Activated CD8-positive, alpha-beta memory T cell treated with anti-CD3 and anti-CD28 coated beads, Interleukin-2, amount 10 ng/mL, durations not matched to agents 7 days and 5 days (primary cell): ENCODE data around the gene NEK9. TPM values are rescaled to one million over a fixed set of nuclear protein-coding genes. Genes with fewer than 3 reads are reported as not detected.
"Not testable (repeated sequence)": the region's sequence is repeated elsewhere in the genome, so short reads cannot be mapped to it uniquely, and the experiment has no call there.

ENCODE experiments used
- ATAC-seq: fragments of 150-1000 bp; cut with Tn5 transposase; one replicate; pipeline ENCODE4 v1.10.0; 2021; ENCODE audit warnings: moderate library complexity
- CTCF ChIA-PET: fragments of 350-600 bp; sonication (Branson Sonifier 250); formaldehyde crosslinking; loops from one replicate; lab custom pipeline; 2021; ENCODE audit warnings: antibody characterized with exemption; lab: Charles Lee
- DNase-seq: peaks from one replicate; pipeline ENCODE4 v3.0.0-alpha.2; 2020
- H3K27ac Mint-ChIP-seq: one replicate; pipeline ENCODE4 v1.8.0; 2021; ENCODE audit warnings: mild to moderate bottlenecking, mixed read lengths
- H3K27me3 Mint-ChIP-seq: one replicate; pipeline ENCODE4 v1.8.0; 2021; ENCODE audit warnings: mixed read lengths
- H3K36me3 Mint-ChIP-seq: one replicate; pipeline ENCODE4 v1.8.0; 2021; ENCODE audit warnings: mild to moderate bottlenecking, mixed read lengths
- H3K4me1 Mint-ChIP-seq: one replicate; pipeline ENCODE4 v1.8.0; 2021; ENCODE audit warnings: mixed read lengths
- H3K4me3 Mint-ChIP-seq: one replicate; pipeline ENCODE4 v1.8.0; 2021; ENCODE audit warnings: mild to moderate bottlenecking, moderate library complexity, mixed read lengths
- H3K9me3 Mint-ChIP-seq: one replicate; pipeline ENCODE4 v1.8.0; 2022; ENCODE audit warnings: low read depth, mixed read lengths
- total RNA-seq, 2 experiments: library from RNA; stranded (reverse); gene quantifications; one replicate each; pipeline ENCODE4 v1.2.3, GENCODE V29; 2021

NEK9 gene
- total RNA-seq, 2 experiments from 2014 or later, result 83.0 to 86.4 TPM

DNA sequence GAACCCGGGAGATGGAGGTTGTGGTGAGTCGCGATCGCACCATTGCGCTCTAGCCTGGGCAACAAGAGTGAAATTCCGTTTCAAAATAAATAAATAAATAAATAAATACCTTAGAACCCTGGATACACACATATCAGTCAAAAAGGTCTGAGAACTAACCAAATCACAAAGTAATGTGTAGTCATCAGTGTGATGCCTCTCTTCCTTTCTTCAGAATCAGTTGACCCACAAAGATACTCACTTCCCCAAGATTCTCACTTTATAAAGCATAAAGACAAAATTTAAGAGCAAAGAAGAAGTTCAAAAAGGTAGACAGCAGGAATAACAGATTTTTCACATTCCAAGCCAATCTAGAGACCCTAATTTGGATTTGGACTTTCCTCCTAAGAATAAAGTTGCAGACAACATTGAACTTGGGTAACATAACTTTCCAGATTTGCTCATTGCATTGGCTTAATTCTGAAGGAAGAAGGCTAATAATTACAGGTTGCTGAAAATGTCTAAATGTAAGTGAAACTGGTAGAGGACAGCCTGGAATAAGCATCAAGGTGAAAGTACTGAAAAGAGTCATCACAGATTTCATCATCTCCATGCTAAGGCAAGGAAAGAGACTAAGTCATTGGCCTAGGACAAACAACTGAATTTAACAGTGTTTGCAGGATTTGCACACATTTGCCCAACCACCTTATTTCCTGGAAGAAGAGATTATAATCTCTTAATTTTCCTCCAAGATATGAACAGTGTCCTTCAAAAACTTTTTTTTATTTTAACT is 32.2 kb upstream of the NEK9 start:
- Mint-ChIP-seq H3K36me3 (peaks cover 5% of the 10 kb centered on the region), H3K27me3 (no peaks in the 10 kb centered on the region), H3K4me3 (no peak overlapping the region), H3K27ac (peak overlapping the region; percentile 66), H3K4me1 (peaks cover 63% of the 10 kb centered on the region), H3K9me3 (no peaks in the 10 kb centered on the region)
- CTCF ChIA-PET, result interaction anchor here (1.4 kb wide), 1 partner anchor 328 kb away, joined by 3 read pairs; no protein-coding TSS in a partner anchor
- peak; percentile 52 for ATAC-seq
- DNase-seq, result no peak

- Mint-ChIP-seq H3K4me1 (peaks cover 62% of the 10 kb centered on the region), H3K36me3 (peaks cover 9% of the 10 kb centered on the region), H3K27me3 (no peaks in the 10 kb centered on the region), H3K27ac (peak overlapping the region; percentile 30), H3K4me3 (no peak overlapping the region), H3K9me3 (no peaks in the 10 kb centered on the region)
- peak; percentile 67 for DNase-seq
- CTCF ChIA-PET, result interaction anchor here (0.6 to 1.8 kb wide), 7 partner anchors 14 to 145 kb away, joined by 3 to 8 read pairs (median 3); no protein-coding TSS in a partner anchor
- ATAC-seq, result peak; percentile 90
Observed at GRCh38 chr14:75156901-75157300, 30.1 kb upstream of the NEK9 start.

DNA sequence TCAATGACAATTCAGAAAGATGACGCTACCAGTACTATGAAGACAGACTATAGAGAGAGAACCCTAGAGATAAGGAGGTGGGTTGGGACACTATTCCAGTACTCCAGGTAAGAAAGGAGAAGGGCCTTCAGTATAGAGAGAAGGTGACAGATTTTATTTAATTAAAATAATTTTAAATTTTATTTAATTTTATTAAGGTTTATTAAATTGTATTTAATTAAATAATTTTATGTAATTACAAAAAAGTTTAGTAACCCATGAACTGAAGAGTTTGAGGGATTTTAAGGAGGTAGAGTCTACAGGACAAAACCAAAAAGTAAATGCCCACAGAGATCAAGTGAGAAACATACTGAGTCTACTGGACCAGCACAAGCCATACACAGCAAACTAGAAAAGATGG is 29.3 kb upstream of the NEK9 start:
- peaks cover 13% of the 10 kb centered on the region for H3K36me3 Mint-ChIP-seq
- no peak overlapping the region for H3K27ac Mint-ChIP-seq
- peaks cover 57% of the 10 kb centered on the region for H3K4me1 Mint-ChIP-seq
- CTCF ChIA-PET, result interaction anchor here (0.8 to 1.7 kb wide), 4 partner anchors 16 to 146 kb away, joined by 3 to 8 read pairs (median 4); no protein-coding TSS in a partner anchor
- DNase-seq (no peak), ATAC-seq (no peak)
- no peaks in the 10 kb centered on the region for H3K27me3 Mint-ChIP-seq
- no peaks in the 10 kb centered on the region for H3K9me3 Mint-ChIP-seq
- no peak overlapping the region for H3K4me3 Mint-ChIP-seq

DNA sequence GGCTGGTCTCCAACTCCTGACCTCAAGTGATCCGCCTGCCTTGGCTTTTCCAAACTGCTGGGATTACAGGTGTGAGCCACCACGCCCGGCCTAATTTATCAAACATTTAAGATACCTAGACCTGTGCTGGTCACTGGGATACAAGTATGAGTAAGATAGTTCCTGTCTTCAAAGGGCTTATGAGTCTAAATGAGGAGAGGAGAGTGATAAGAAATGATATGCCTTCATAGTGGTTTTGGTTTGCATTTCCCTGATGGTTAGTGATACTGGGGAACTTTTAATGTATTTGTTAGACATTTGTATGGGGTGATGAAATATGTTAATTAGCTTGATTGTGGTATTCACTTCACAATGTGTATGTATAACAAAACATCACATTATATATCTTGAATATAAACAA is 28.3 kb upstream of the NEK9 start:
- peak; percentile 45 for ATAC-seq
- H3K27ac Mint-ChIP-seq, result no peak overlapping the region
- H3K27me3 Mint-ChIP-seq, result no peaks in the 10 kb centered on the region
- DNase-seq, result no peak
- CTCF ChIA-PET, result interaction anchor here (0.8 to 1.3 kb wide), 3 partner anchors 12 to 29 kb away, joined by 3 to 5 read pairs (median 4); no protein-coding TSS in a partner anchor
- peaks cover 50% of the 10 kb centered on the region for H3K4me1 Mint-ChIP-seq
- peaks cover 14% of the 10 kb centered on the region for H3K36me3 Mint-ChIP-seq
- H3K9me3 Mint-ChIP-seq, result no peaks in the 10 kb centered on the region
- H3K4me3 Mint-ChIP-seq, result no peak overlapping the region

- no peak for DNase-seq
Observed at GRCh38 chr14:75153295-75153694, 26.4 kb upstream of the NEK9 start.

GRCh38 chr14:75151851-75152250 is 25.0 kb upstream of the NEK9 start:
- Mint-ChIP-seq H3K27me3 (no peaks in the 10 kb centered on the region), H3K36me3 (peaks cover 20% of the 10 kb centered on the region), H3K9me3 (no peaks in the 10 kb centered on the region), H3K27ac (no peak overlapping the region), H3K4me3 (no peak overlapping the region), H3K4me1 (peaks cover 31% of the 10 kb centered on the region)
- CTCF ChIA-PET, result no interaction called here
- DNase-seq (no peak), ATAC-seq (no peak)

More at GRCh38 chr14:75153295-75153694, 26.4 kb upstream of the NEK9 start:
- Mint-ChIP-seq H3K9me3 (no peaks in the 10 kb centered on the region), H3K27me3 (no peaks in the 10 kb centered on the region), H3K4me1 (peaks cover 34% of the 10 kb centered on the region), H3K27ac (no peak overlapping the region), H3K4me3 (no peak overlapping the region), H3K36me3 (peaks cover 16% of the 10 kb centered on the region)
- CTCF ChIA-PET, result interaction anchor here (0.6 to 1.7 kb wide), 3 partner anchors 27 to 142 kb away, joined by 3 to 6 read pairs (median 3); no protein-coding TSS in a partner anchor
- ATAC-seq, result no peak

GRCh38 chr14:75150637-75151036 is 23.8 kb upstream of the NEK9 start:
- H3K9me3 Mint-ChIP-seq, H3K27ac Mint-ChIP-seq, H3K27me3 Mint-ChIP-seq, H3K4me3 Mint-ChIP-seq, DNase-seq, ATAC-seq: not testable (repeated sequence)
- CTCF ChIA-PET, result interaction anchor here (0.6 kb wide), 1 partner anchor 15 kb away, joined by 3 read pairs; no protein-coding TSS in a partner anchor
- Mint-ChIP-seq H3K4me1 (peaks cover 29% of the 10 kb centered on the region), H3K36me3 (peaks cover 29% of the 10 kb centered on the region)

DNA sequence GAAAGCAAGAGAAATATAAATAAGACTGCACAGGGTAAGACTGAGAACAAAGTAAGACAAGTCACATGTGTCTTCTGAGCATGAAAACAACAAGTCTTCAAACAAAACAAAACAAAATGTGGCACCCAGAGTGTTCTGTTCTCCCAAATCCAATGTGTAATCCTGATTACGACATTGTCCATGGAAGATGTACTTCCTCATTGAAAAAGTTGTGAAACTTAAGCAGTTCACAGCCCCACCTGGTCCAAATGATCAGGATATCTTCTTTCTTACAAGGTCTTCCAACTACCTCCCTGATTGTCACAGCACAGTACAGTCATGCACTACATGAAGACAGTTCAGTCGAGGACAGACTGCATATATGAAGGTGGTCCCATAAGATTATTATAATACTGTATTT is 23.3 kb upstream of the NEK9 start:
- no peak for DNase-seq
- CTCF ChIA-PET, result interaction anchor here (0.6 kb wide), 1 partner anchor 15 kb away, joined by 3 read pairs; no protein-coding TSS in a partner anchor
- ATAC-seq, result no peak
- Mint-ChIP-seq H3K9me3 (no peaks in the 10 kb centered on the region), H3K4me1 (peaks cover 28% of the 10 kb centered on the region), H3K4me3 (no peak overlapping the region), H3K27ac (no peak overlapping the region), H3K36me3 (peaks cover 29% of the 10 kb centered on the region), H3K27me3 (no peaks in the 10 kb centered on the region)

GRCh38 chr14:75147423-75148071 is 20.7 kb upstream of the NEK9 start:
- DNase-seq (no peak), ATAC-seq (peak; percentile 30)
- peaks cover 40% of the 10 kb centered on the region for H3K36me3 Mint-ChIP-seq
- peaks cover 37% of the 10 kb centered on the region for H3K4me1 Mint-ChIP-seq
- H3K27me3 Mint-ChIP-seq, result no peaks in the 10 kb centered on the region
- H3K27ac Mint-ChIP-seq, result no peak overlapping the region
- CTCF ChIA-PET, result interaction anchor here (0.7 to 0.8 kb wide), 3 partner anchors 70 to 263 kb away, joined by 3 to 4 read pairs (median 4); no protein-coding TSS in a partner anchor
- no peak overlapping the region for H3K4me3 Mint-ChIP-seq
- H3K9me3 Mint-ChIP-seq, result no peaks in the 10 kb centered on the region

DNA sequence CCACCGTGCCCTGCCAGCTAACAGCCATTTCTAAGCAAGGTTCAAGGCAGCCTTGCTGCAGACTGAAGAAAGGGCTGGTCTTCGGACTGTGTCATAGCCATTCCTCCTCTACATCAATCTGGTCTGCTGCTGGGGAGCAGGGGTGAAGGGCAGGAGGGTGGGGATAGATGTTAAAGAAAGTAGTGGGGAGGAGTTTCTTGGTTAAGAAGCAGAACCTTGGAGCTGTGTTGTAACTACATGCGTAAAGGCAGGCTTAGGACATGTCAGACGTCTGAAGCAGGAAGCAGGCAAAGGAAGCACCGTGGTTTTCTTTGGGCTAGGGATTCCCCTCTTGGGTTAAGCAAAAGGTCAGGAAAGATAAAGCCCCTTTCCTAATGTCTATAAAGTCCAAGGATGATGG is 18.1 kb upstream of the NEK9 start:
- Mint-ChIP-seq H3K27ac (no peak overlapping the region), H3K27me3 (no peaks in the 10 kb centered on the region), H3K4me3 (no peak overlapping the region), H3K4me1 (peaks cover 49% of the 10 kb centered on the region), H3K36me3 (peaks cover 28% of the 10 kb centered on the region), H3K9me3 (no peaks in the 10 kb centered on the region)
- ATAC-seq (no peak), DNase-seq (no peak)
- CTCF ChIA-PET, result interaction anchor here (0.7 to 3.6 kb wide), 4 partner anchors 13 to 344 kb away, joined by 4 to 23 read pairs (median 4); no protein-coding TSS in a partner anchor

GRCh38 chr14:75143761-75144527 is 17.1 kb upstream of the NEK9 start:
- CTCF ChIA-PET, result interaction anchor here (1.1 to 3.6 kb wide), 4 partner anchors 11 to 152 kb away, joined by 3 to 23 read pairs (median 4); no protein-coding TSS in a partner anchor
- Mint-ChIP-seq H3K4me1 (peaks cover 59% of the 10 kb centered on the region), H3K27me3 (no peaks in the 10 kb centered on the region), H3K9me3 (no peaks in the 10 kb centered on the region), H3K27ac (no peak overlapping the region), H3K4me3 (no peak overlapping the region), H3K36me3 (peaks cover 23% of the 10 kb centered on the region)
- ATAC-seq (no peak), DNase-seq (no peak)

DNA sequence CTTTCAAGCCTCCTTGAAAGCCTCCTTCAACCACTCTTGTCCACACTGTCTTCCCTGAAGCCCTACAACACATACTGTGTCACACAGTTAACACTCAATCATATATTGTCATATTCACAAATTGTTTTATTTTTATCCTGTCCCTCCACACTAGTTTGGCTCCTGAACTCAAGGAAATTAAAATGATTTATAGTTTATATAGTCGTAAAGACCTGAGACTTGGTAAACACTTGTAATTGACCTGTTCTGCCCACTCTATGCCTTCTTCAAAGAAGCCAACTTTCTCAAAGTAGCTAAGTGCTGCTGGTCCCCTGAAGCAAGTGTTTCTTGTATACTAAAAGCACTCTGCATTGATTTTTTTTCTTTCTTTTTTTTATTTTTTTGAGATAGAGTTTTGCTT is 15.6 kb upstream of the NEK9 start:
- Mint-ChIP-seq H3K36me3 (peaks cover 26% of the 10 kb centered on the region), H3K27me3 (no peaks in the 10 kb centered on the region), H3K27ac (peak overlapping the region; percentile 41), H3K9me3 (no peaks in the 10 kb centered on the region), H3K4me1 (peaks cover 65% of the 10 kb centered on the region), H3K4me3 (no peak overlapping the region)
- CTCF ChIA-PET, result interaction anchor here (0.9 to 3.6 kb wide), 7 partner anchors 11 to 158 kb away, joined by 4 to 23 read pairs (median 5); no protein-coding TSS in a partner anchor
- DNase-seq, result no peak
- no peak for ATAC-seq
